T-helper 2 cell (primary cell): ENCODE measurements around the gene MRPL24.
"Not testable (repeated sequence)": the region's sequence is repeated elsewhere in the genome, so short reads cannot be mapped to it uniquely, and the experiment has no call there.

Experiments used
- DNase-seq, 5 experiments: peaks; one replicate each; pipeline versions ENCODE4 v3.0.0 to v3.0.0-alpha.2; 2012 to 2022
- total RNA-seq, 2 donors: gene quantifications; one replicate each; lab custom pipeline; 2026; lab: John Stamatoyannopoulos, UW

MRPL24 gene
- 9.0 to 15.4 reads per million in 2 donors for total RNA-seq

GRCh38 chr1:156740741-156741480 is at the start of gene MRPL24:
MRPL24 (minus strand) TSS chr1:156741088; CDS start chr1:156738704, 2,384 bp downstream.
- peak; percentile 84 to 100 (median 95) for DNase-seq

GRCh38 chr1:156789621-156790318 is 48.9 kb upstream of the MRPL24 start:
- DNase-seq = no peak

- no peak for DNase-seq
Observed at GRCh38 chr1:156788136-156788535, 47.2 kb upstream of the MRPL24 start.

- no peak for DNase-seq
Observed at GRCh38 chr1:156786640-156787039, 45.8 kb upstream of the MRPL24 start.

- DNase-seq = no peak
Observed at GRCh38 chr1:156785458-156785857, 44.6 kb upstream of the MRPL24 start.

- no peak for DNase-seq
Observed at GRCh38 chr1:156781585-156782186, 40.8 kb upstream of the MRPL24 start.

- no peak for DNase-seq
Observed at GRCh38 chr1:156777573-156777972, 36.7 kb upstream of the MRPL24 start.

GRCh38 chr1:156776942-156777341 is 36.1 kb upstream of the MRPL24 start:
- no peak for DNase-seq

- DNase-seq = no peak
Observed at GRCh38 chr1:156775799-156776198, 34.9 kb upstream of the MRPL24 start.

- DNase-seq = peak in 1 of 5 experiments; percentile 33
Observed at GRCh38 chr1:156773607-156774006, 32.7 kb upstream of the MRPL24 start.

GRCh38 chr1:156772728-156773497 is 32.0 kb upstream of the MRPL24 start:
- DNase-seq = no peak

GRCh38 chr1:156772222-156772621 is 31.3 kb upstream of the MRPL24 start:
- no peak for DNase-seq

- no peak for DNase-seq
Observed at GRCh38 chr1:156768610-156769295, 27.9 kb upstream of the MRPL24 start.

GRCh38 chr1:156767879-156768604 is 27.2 kb upstream of the MRPL24 start:
- DNase-seq = peak in 3 of 5 experiments; percentile 15 to 30 (median 24)

- peak; percentile 88 to 100 (median 97) for DNase-seq
Observed at GRCh38 chr1:156767101-156767878, 26.4 kb upstream of the MRPL24 start, which contains the start of gene PRCC. PRCC (plus strand) TSS chr1:156767535; CDS start chr1:156767772, 237 bp downstream.

- DNase-seq = peak in 2 of 5 experiments; percentile 12 to 31
Observed at GRCh38 chr1:156766298-156767100, 25.6 kb upstream of the MRPL24 start.

- no peak for DNase-seq
Observed at GRCh38 chr1:156765666-156766065, 24.8 kb upstream of the MRPL24 start.

GRCh38 chr1:156765136-156765535 is 24.2 kb upstream of the MRPL24 start:
- not testable (repeated sequence) for DNase-seq

GRCh38 chr1:156760796-156761104 is 19.9 kb upstream of the MRPL24 start:
- no peak for DNase-seq
